ENCODE results near the gene ST13. TPM values are rescaled to one million over a fixed set of nuclear protein-coding genes. Genes with fewer than 3 reads are reported as not detected.

Gene ST13
- total and polyA plus RNA-seq, 2 experiments from 2014 or later = 159 to 238 TPM

- peak; percentile 12 for DNase-seq (ENCODE audit: low spot score)
- Mint-ChIP-seq H3K9me3 (no peaks in the 10 kb centered on the region), H3K4me3 (no peak overlapping the region)
These were observed 65.2 kb downstream of the ST13 start for GRCh38 chr22:40791241-40791640.

More at GRCh38 chr22:40791241-40791640, 65.2 kb downstream of the ST13 start:
- H3K36me3 ChIP-seq (ENCODE audit: insufficient read depth) = 0 out of 2 replicates have a peak, but pooled peaks cover 4% of the 10 kb centered on the region
- H3K27me3 ChIP-seq (ENCODE audit: insufficient read depth) = no peaks in the 10 kb centered on the region
- no peaks in the 10 kb centered on the region for H3K79me2 ChIP-seq (replicated peaks; ENCODE audit: insufficient read depth)
- H3K36me3 Mint-ChIP-seq (ENCODE audit: low read depth) = peaks cover 31% of the 10 kb centered on the region
- ATAC-seq = no peak
- no peak overlapping the region for H3K27ac ChIP-seq (ENCODE audit: low read depth)
- H3K27ac Mint-ChIP-seq = no peak overlapping the region
- TF ChIP-seq JUNB (IDR thresholded peaks at IDR 0.05; ENCODE audit: unreplicated experiment) (no peak), NANOG (IDR thresholded peaks at IDR 0.05; ENCODE audit: borderline replicate concordance) (no peak), ETS1 (IDR thresholded peaks at IDR 0.05) (no peak), CREB1 (CRISPR knock-in tag; IDR thresholded peaks at IDR 0.05; ENCODE audit: low read depth) (no peak), EZH2phosphoT487 (IDR thresholded peaks at IDR 0.05; ENCODE audit: unreplicated experiment) (no peak), ZNF114 (CRISPR knock-in tag; IDR thresholded peaks at IDR 0.05) (no peak), STAT1 (IDR thresholded peaks at IDR 0.05; ENCODE audit: unreplicated experiment) (no peak)
- TF ChIP-seq, protein P1, sequence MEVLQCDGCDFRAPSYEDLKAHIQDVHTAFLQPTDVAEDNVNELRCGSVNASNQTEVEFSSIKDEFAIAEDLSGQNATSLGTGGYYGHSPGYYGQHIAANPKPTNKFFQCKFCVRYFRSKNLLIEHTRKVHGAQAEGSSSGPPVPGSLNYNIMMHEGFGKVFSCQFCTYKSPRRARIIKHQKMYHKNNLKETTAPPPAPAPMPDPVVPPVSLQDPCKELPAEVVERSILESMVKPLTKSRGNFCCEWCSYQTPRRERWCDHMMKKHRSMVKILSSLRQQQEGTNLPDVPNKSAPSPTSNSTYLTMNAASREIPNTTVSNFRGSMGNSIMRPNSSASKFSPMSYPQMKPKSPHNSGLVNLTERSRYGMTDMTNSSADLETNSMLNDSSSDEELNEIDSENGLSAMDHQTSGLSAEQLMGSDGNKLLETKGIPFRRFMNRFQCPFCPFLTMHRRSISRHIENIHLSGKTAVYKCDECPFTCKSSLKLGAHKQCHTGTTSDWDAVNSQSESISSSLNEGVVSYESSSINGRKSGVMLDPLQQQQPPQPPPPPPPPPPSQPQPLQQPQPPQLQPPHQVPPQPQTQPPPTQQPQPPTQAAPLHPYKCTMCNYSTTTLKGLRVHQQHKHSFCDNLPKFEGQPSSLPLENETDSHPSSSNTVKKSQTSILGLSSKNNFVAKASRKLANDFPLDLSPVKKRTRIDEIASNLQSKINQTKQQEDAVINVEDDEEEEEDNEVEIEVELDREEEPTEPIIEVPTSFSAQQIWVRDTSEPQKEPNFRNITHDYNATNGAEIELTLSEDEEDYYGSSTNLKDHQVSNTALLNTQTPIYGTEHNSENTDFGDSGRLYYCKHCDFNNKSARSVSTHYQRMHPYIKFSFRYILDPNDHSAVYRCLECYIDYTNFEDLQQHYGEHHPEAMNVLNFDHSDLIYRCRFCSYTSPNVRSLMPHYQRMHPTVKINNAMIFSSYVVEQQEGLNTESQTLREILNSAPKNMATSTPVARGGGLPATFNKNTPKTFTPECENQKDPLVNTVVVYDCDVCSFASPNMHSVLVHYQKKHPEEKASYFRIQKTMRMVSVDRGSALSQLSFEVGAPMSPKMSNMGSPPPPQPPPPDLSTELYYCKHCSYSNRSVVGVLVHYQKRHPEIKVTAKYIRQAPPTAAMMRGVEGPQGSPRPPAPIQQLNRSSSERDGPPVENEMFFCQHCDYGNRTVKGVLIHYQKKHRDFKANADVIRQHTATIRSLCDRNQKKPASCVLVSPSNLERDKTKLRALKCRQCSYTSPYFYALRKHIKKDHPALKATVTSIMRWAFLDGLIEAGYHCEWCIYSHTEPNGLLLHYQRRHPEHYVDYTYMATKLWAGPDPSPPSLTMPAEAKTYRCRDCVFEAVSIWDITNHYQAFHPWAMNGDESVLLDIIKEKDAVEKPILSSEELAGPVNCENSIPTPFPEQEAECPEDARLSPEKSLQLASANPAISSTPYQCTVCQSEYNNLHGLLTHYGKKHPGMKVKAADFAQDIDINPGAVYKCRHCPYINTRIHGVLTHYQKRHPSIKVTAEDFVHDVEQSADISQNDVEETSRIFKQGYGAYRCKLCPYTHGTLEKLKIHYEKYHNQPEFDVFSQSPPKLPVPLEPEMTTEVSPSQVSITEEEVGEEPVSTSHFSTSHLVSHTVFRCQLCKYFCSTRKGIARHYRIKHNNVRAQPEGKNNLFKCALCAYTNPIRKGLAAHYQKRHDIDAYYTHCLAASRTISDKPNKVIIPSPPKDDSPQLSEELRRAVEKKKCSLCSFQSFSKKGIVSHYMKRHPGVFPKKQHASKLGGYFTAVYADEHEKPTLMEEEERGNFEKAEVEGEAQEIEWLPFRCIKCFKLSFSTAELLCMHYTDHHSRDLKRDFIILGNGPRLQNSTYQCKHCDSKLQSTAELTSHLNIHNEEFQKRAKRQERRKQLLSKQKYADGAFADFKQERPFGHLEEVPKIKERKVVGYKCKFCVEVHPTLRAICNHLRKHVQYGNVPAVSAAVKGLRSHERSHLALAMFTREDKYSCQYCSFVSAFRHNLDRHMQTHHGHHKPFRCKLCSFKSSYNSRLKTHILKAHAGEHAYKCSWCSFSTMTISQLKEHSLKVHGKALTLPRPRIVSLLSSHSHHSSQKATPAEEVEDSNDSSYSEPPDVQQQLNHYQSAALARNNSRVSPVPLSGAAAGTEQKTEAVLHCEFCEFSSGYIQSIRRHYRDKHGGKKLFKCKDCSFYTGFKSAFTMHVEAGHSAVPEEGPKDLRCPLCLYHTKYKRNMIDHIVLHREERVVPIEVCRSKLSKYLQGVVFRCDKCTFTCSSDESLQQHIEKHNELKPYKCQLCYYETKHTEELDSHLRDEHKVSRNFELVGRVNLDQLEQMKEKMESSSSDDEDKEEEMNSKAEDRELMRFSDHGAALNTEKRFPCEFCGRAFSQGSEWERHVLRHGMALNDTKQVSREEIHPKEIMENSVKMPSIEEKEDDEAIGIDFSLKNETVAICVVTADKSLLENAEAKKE (CRISPR knock-in tag; IDR thresholded peaks at IDR 0.05) = no peak
- peaks cover 7% of the 10 kb centered on the region for H3K4me1 Mint-ChIP-seq
- H3F3A ChIP-seq (replicated peaks; ENCODE audit: low read depth) = no peaks in the 10 kb centered on the region
- H3K9me2 ChIP-seq (ENCODE audit: insufficient read depth) = no peaks in the 10 kb centered on the region
- peaks cover 4% of the 10 kb centered on the region; the same call in 1 of the 2 replicates for H3K4me1 ChIP-seq (ENCODE audit: insufficient read depth)
- H2AFZ ChIP-seq = no peak overlapping the region
- H4K20me1 ChIP-seq (replicated peaks; ENCODE audit: insufficient read depth) = no peaks in the 10 kb centered on the region; the same call in 1 of the 2 replicates
- H3K4me3 ChIP-seq = no peak overlapping the region
- peaks cover 1% of the 10 kb centered on the region for H3K27me3 Mint-ChIP-seq (ENCODE audit: insufficient read depth, low read depth, poor library complexity)
- H3K4me2 ChIP-seq = no peak overlapping the region
